Suprapubic skin (tissue), 4 donors: Measurements from ENCODE around the gene STX8. TPM values are rescaled to one million over a fixed set of nuclear protein-coding genes. Genes with fewer than 3 reads are reported as not detected.
"Not testable (repeated sequence)": the region's sequence is repeated elsewhere in the genome, so short reads cannot be mapped to it uniquely, and the experiment has no call there.

ENCODE experiments used
- DNase-seq, 2 donors: peaks; one replicate each; pipeline ENCODE4 v3.0.0-alpha.2; 2019; ENCODE audit warnings: low spot score in 2 of 2
- H3K27ac ChIP-seq: fragments of 200-600 bp; sonication (generic); one replicate; pipeline ENCODE4 v1.5.1; 2019
- H3K27me3 ChIP-seq: fragments of 200-600 bp; sonication (generic); one replicate; pipeline ENCODE4 v1.5.1; 2019
- H3K36me3 ChIP-seq: fragments of 200-600 bp; sonication (generic); one replicate; pipeline ENCODE4 v1.5.1; 2019
- H3K4me1 ChIP-seq: fragments of 200-600 bp; sonication (generic); one replicate; pipeline ENCODE4 v1.5.1; 2019
- H3K4me3 ChIP-seq: fragments of 200-600 bp; sonication (generic); one replicate; pipeline ENCODE4 v1.5.1; 2019; ENCODE audit warnings: mild to moderate bottlenecking
- H3K9me3 ChIP-seq: fragments of 200-600 bp; sonication (generic); one replicate; pipeline ENCODE4 v1.5.1; 2019
- EP300 ChIP-seq: sonication (generic); formaldehyde crosslinking; IDR thresholded peaks from one replicate; pipeline ENCODE4 v1.6.1; 2017; ENCODE audit warnings: antibody characterized with exemption
- POLR2A ChIP-seq, 2 donors: fragments of 450-650 bp; IDR thresholded peaks; one replicate each; pipeline ENCODE4 v1.6.1; 2017; ENCODE audit warnings: antibody characterized with exemption in 2 of 2, mild to moderate bottlenecking in 2 of 2, moderate library complexity in 2 of 2
- POLR2AphosphoS5 ChIP-seq, 3 donors: sonication (generic); formaldehyde crosslinking; IDR thresholded peaks; one replicate each; pipeline ENCODE4 v1.6.1; 2017; ENCODE audit warnings: antibody characterized with exemption in 3 of 3
- WGBS: methylation state at CpG from one replicate; pipeline ENCODE4 v1.1.5; 2018; 5-methylcytosine and 5-hydroxymethylcytosine counted together
- total RNA-seq, 4 donors: library from RNA; depleted of rRNA; stranded (reverse); fragments of >200 nt; gene quantifications; one replicate each; pipeline ENCODE4 v1.1.0, GENCODE V29; 2016
- TF ChIP-seq, protein P1 (sequence below), 2 donors: fragments of 200-600 bp in 1 of 2; fragments of 450-650 bp in 1 of 2; sonication (generic) in 1 of 2; IDR thresholded peaks; one replicate each; pipeline ENCODE4 v1.5.1; 2016 to 2019; ENCODE audit warnings: antibody characterized with exemption in 2 of 2, mild to moderate bottlenecking in 1 of 2, moderate library complexity in 1 of 2

STX8 gene
- total RNA-seq, 4 donors from 2014 or later = 21.5 to 74.0 (median 38.4) TPM

DNA sequence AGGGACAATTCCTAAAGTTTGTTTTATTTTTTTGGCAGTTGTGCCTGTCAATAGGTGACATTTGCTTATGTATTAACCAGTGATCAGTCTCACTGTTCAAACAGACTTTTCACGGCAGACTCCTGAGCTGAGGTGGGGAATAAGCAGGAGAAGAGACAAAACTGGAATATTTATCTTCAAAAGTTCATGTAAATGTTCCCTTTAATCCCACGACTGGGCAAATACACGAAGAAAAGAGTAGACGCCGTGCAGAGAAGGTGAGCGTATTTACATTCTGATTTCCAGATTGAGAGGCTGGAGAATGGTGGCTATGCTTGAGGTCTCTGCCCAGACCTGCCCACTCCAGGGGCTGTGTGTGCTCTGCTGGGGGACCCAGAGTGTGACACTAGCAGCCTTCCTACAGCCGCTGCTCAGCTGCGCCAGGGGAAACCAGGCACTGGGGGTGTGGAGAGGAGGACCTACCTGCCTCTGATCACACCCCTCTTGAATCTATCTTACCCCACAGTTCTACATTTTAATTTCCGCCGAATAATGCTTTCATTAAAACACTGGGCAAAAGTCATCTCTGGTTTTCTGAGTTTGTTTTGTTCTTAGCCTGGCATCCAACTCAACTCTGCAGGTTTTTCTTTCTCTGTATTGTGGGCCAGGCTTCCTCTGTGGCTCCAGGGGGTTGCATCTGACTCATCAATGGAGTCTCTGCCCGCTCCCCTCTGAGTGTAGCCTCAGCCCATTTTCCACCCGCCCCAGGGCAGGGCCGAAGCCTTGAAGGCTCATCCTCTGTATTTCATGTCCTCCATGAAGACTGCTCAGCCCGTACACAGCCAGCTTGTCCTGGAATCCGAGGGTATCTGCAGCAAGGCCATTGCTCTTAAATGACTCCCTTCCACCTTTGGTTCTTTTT is 317.3 kb downstream of the STX8 start:
- H3K27ac ChIP-seq = no peak overlapping the region
- H3K27me3 ChIP-seq = no peaks in the 10 kb centered on the region
- 85% methylated on average over 15 of the region's 15 CpGs for WGBS
- H3K4me3 ChIP-seq = no peak overlapping the region
- TF ChIP-seq, protein P1, sequence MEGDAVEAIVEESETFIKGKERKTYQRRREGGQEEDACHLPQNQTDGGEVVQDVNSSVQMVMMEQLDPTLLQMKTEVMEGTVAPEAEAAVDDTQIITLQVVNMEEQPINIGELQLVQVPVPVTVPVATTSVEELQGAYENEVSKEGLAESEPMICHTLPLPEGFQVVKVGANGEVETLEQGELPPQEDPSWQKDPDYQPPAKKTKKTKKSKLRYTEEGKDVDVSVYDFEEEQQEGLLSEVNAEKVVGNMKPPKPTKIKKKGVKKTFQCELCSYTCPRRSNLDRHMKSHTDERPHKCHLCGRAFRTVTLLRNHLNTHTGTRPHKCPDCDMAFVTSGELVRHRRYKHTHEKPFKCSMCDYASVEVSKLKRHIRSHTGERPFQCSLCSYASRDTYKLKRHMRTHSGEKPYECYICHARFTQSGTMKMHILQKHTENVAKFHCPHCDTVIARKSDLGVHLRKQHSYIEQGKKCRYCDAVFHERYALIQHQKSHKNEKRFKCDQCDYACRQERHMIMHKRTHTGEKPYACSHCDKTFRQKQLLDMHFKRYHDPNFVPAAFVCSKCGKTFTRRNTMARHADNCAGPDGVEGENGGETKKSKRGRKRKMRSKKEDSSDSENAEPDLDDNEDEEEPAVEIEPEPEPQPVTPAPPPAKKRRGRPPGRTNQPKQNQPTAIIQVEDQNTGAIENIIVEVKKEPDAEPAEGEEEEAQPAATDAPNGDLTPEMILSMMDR (IDR thresholded peaks at IDR 0.05) = no peak
- no peak for TF ChIP-seq POLR2AphosphoS5 (IDR thresholded peaks at IDR 0.05)
- TF ChIP-seq EP300 = no peak
- TF ChIP-seq POLR2A (IDR thresholded peaks at IDR 0.05) = no peak
- peaks cover 19% of the 10 kb centered on the region for H3K4me1 ChIP-seq
- H3K36me3 ChIP-seq = no peaks in the 10 kb centered on the region
- no peaks in the 10 kb centered on the region for H3K9me3 ChIP-seq
- no peak for DNase-seq

DNA sequence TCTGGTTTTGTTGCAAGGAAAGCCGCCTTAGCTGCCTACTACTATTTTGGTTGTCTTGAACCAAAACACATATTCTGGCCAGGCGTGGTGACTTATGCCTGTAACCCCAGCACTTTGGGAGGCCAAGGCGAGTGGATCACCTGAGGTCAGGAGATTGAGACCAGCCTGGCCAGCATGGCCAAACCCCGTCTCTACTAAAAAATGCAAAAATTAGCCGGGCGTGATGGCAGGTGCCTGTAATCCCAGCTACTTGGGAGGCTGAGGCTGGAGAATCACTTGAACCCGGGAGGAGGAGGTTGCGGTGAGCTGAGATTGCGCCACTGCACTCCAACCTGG is 318.0 kb downstream of the STX8 start:
- H3K36me3 ChIP-seq, H3K27me3 ChIP-seq, H3K27ac ChIP-seq, DNase-seq, H3K4me3 ChIP-seq, H3K9me3 ChIP-seq: not testable (repeated sequence)
- WGBS = 93% methylated on average over 9 of the region's 9 CpGs
- H3K4me1 ChIP-seq = peaks cover 19% of the 10 kb centered on the region

DNA sequence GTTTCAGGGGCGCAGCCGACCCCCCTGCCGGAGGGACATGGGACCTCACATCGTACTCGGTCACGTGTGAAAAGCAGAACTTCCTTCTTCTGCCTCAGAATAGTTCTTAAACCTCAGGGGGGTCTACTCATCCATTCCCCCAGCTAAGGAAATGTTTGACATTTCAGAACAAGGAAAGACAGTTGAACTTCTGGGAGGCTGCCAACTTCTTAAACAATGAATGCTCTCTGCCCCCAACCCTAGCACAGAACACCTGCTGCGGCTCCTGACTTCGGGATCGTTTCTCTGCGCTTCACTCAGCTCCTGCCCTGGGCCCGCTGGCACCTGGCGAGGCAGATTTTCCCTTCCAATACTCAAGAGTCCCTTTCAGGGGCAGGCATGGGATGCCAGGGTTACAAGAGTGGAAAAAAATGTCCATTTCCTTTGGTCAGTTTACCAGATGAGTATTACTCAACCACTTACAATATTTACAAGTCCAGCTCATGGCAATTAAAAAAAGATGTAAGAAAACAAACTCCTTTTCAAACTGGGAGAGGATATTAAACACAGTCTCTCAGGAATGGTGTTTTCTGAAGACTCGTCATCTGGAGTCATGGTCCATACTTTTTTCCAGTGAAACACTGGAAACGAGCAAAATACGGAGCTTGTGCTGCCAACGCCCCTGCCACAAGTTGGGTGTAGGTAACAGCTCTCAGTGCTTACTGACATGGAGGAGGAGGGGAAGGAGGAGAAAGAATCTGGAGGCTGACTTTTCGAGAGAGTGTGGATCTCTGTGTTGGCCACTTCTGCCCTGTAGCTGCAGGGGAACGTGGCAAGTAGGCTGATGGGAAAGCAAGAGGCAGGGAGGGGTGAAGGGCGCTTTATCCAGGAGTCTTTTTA is 318.6 kb downstream of the STX8 start:
- Histone ChIP-seq H3K36me3 (no peaks in the 10 kb centered on the region), H3K9me3 (no peaks in the 10 kb centered on the region), H3K4me1 (peaks cover 19% of the 10 kb centered on the region), H3K27ac (no peak overlapping the region), H3K27me3 (no peaks in the 10 kb centered on the region), H3K4me3 (no peak overlapping the region)
- TF ChIP-seq EP300 (no peak), POLR2AphosphoS5 (IDR thresholded peaks at IDR 0.05) (no peak), POLR2A (IDR thresholded peaks at IDR 0.05) (no peak)
- TF ChIP-seq, protein P1 (IDR thresholded peaks at IDR 0.05) = no peak
- 67% methylated on average over 19 of the region's 19 CpGs for WGBS
- DNase-seq = no peak

DNA sequence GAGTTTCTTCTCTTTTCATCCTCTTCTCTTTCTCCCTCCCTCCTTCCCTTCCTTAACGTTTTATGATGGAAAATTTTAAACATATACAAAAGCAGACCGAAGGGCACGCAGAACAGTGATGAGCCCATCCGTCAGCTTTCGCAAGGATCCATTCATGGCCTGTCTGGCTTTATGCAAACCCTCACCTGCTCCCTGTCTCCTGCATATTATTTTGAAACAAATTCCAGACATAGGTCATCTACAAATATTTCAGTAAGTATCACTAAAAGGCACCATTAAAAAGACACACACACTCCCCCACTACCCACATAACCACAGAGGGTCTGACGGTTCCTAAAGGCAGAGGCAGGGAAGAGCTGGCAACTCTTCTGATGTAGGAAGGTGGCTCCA is 319.3 kb downstream of the STX8 start:
- Histone ChIP-seq H3K27ac (no peak overlapping the region), H3K4me3 (no peak overlapping the region), H3K4me1 (peaks cover 19% of the 10 kb centered on the region), H3K36me3 (no peaks in the 10 kb centered on the region), H3K9me3 (no peaks in the 10 kb centered on the region), H3K27me3 (no peaks in the 10 kb centered on the region)
- 86% methylated on average over 6 of the region's 6 CpGs for WGBS
- no peak for DNase-seq
- TF ChIP-seq POLR2A (IDR thresholded peaks at IDR 0.05) = no peak
- TF ChIP-seq, protein P1 (IDR thresholded peaks at IDR 0.05) = no peak
- no peak for TF ChIP-seq POLR2AphosphoS5 (IDR thresholded peaks at IDR 0.05)
- no peak for TF ChIP-seq EP300

DNA sequence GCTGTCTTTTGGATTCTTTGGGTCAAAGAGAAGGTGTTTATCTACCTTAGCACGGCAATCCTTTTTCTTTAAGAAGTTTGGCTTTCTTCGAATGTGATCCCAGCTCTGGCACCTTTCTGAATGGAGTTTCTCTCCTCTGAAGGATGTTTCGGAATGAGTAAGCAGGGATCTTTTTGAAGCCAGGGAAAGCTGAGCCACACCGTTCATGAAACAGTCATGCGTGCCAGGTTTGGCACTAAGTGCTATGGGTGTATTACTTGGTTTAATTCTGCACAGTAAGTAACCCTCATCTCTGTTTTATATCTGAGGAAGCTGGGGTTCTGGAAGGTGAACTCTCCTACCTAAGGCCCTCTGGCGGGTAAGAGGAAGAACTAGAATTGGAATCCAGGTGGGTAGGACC is 319.8 kb downstream of the STX8 start:
- DNase-seq = no peak
- no peaks in the 10 kb centered on the region for H3K36me3 ChIP-seq
- 45% methylated on average over 6 of the region's 6 CpGs for WGBS
- H3K9me3 ChIP-seq = no peaks in the 10 kb centered on the region
- TF ChIP-seq POLR2AphosphoS5 (IDR thresholded peaks at IDR 0.05) (no peak), POLR2A (IDR thresholded peaks at IDR 0.05) (no peak), EP300 (no peak)
- TF ChIP-seq, protein P1 (IDR thresholded peaks at IDR 0.05) = no peak
- H3K4me1 ChIP-seq = peaks cover 19% of the 10 kb centered on the region
- no peak overlapping the region for H3K27ac ChIP-seq
- H3K4me3 ChIP-seq = no peak overlapping the region
- H3K27me3 ChIP-seq = no peaks in the 10 kb centered on the region
